H1 (cell line): ENCODE results near the gene GGA2. TPM values are rescaled to one million over a fixed set of nuclear protein-coding genes. Genes with fewer than 3 reads are reported as not detected.

Experiments
- CTCF ChIA-PET: fragments of 300-600 bp; sonication (Branson Sonifier 250); formaldehyde crosslinking; loops from one replicate; lab custom pipeline; 2021; ENCODE audit not compliant: partially characterized antibody; lab: Charles Lee
- POLR2A ChIA-PET: fragments of 300-600 bp; sonication (Branson Sonifier 250); formaldehyde crosslinking; loops from one replicate; lab custom pipeline; 2021; ENCODE audit warnings: inconsistent platforms; ENCODE audit not compliant: partially characterized antibody; lab: Charles Lee
- DNase-seq, 2 experiments: peaks; one replicate each; pipeline versions ENCODE4 v3.0.0 to v3.0.0-alpha.2; 2010 to 2022; ENCODE audit warnings: low spot score in 2 of 2, low read depth in 1 of 2, mixed read lengths in 1 of 2
- FAIRE-seq: peaks from 2 replicates; lab custom pipeline; 2011; peaks lifted over from hg19 to GRCh38; lab: Jason Lieb, UNC
- H2AFZ ChIP-seq: 2 replicates; pipeline ENCODE4 v1.8.1; 2012; ENCODE audit warnings: low read length, inconsistent platforms
- H2AK5ac ChIP-seq: 2 replicates; pipeline ENCODE4 v1.6.1; 2013; ENCODE audit warnings: low read depth, low read length
- H2BK120ac ChIP-seq: replicated peaks from 2 replicates; pipeline ENCODE3; 2013; ENCODE audit warnings: low read depth, low read length, inconsistent platforms
- H2BK12ac ChIP-seq: 2 replicates; pipeline ENCODE4 v1.6.1; 2013; ENCODE audit warnings: low read depth, low read length
- H2BK15ac ChIP-seq: 2 replicates; pipeline ENCODE4 v1.6.1; 2013; ENCODE audit warnings: low read length
- H2BK20ac ChIP-seq: 2 replicates; pipeline ENCODE4 v1.6.1; 2013; ENCODE audit warnings: low read length
- H2BK5ac ChIP-seq: 2 replicates; pipeline ENCODE4 v1.6.1; 2013; ENCODE audit warnings: low read depth, low read length
- H3K14ac ChIP-seq: 2 replicates; pipeline ENCODE4 v1.6.1; 2013; ENCODE audit warnings: inconsistent platforms; ENCODE audit not compliant: insufficient read length
- H3K18ac ChIP-seq: 2 replicates; pipeline ENCODE4 v1.6.1; 2013; ENCODE audit warnings: low read length; ENCODE audit errors: extremely low read depth
- H3K23ac ChIP-seq: 2 replicates; pipeline ENCODE4 v1.6.1; 2013; ENCODE audit warnings: inconsistent platforms; ENCODE audit not compliant: insufficient read length
- H3K23me2 ChIP-seq: 2 replicates; pipeline ENCODE4 v1.6.1; 2013; ENCODE audit warnings: low read depth, low read length
- H3K27ac ChIP-seq: 2 replicates; pipeline ENCODE4 v1.6.1; 2011; ENCODE audit warnings: low read depth, low read length, inconsistent platforms
- H3K27me3 ChIP-seq, 4 experiments: replicated peaks in 1 of 4; 1 replicate in 1 of 4; 2 replicates in 3 of 4; pipeline versions ENCODE4 v1.6.1 to v1.8.1; 2011 to 2013; ENCODE audit warnings: low read length in 3 of 4, mild to moderate bottlenecking in 3 of 4, inconsistent platforms in 2 of 4, mixed read lengths in 2 of 4, moderate library complexity in 1 of 4; ENCODE audit not compliant: control insufficient read depth in 3 of 4, insufficient read depth in 3 of 4; ENCODE audit errors: extremely low read depth in 1 of 4
- H3K36me3 ChIP-seq, 4 experiments: 2 replicates each; pipeline versions ENCODE4 v1.6.1 to v1.8.1; 2011 to 2013; ENCODE audit warnings: mild to moderate bottlenecking in 4 of 4, low read length in 3 of 4, moderate library complexity in 2 of 4, control low read depth in 1 of 4, inconsistent platforms in 1 of 4; ENCODE audit not compliant: insufficient read depth in 4 of 4, control insufficient read depth in 2 of 4
- H3K4ac ChIP-seq: replicated peaks from 2 replicates; pipeline ENCODE3; 2013; ENCODE audit warnings: low read length, low read depth, mixed read lengths, inconsistent platforms; ENCODE audit not compliant: insufficient read length
- H3K4me1 ChIP-seq, 4 experiments: replicated peaks in 1 of 4; 1 replicate in 1 of 4; 2 replicates in 3 of 4; pipeline versions ENCODE4 v1.6.1 to v1.8.1; 2011 to 2013; ENCODE audit warnings: low read length in 3 of 4, inconsistent platforms in 2 of 4, mixed read lengths in 1 of 4; ENCODE audit not compliant: insufficient read depth in 4 of 4, control insufficient read depth in 3 of 4
- H3K4me2 ChIP-seq, 2 experiments: 2 replicates each; pipeline versions ENCODE4 v1.6.1 to v1.8.1; 2011 to 2013; ENCODE audit warnings: low read depth in 2 of 2, low read length in 2 of 2, control low read depth in 1 of 2, inconsistent platforms in 1 of 2, mild to moderate bottlenecking in 1 of 2; ENCODE audit not compliant: insufficient read depth in 1 of 2
- H3K4me3 ChIP-seq, 4 experiments: fragments of 200-600, 300-600 bp in 1 of 4; sonication (generic), shearing (Covaris generic), sonication (Bioruptor Twin) in 1 of 4; 2 replicates each; pipeline versions ENCODE4 v1.5.1 to v1.8.1; 2011 to 2016; ENCODE audit warnings: low read length in 4 of 4, low read depth in 3 of 4, control low read depth in 2 of 4, inconsistent platforms in 2 of 4, mild to moderate bottlenecking in 2 of 4, mixed read lengths in 1 of 4, moderate library complexity in 1 of 4; ENCODE audit not compliant: insufficient read depth in 2 of 4; ENCODE audit errors: extremely low read depth in 1 of 4
- H3K56ac ChIP-seq: replicated peaks from 2 replicates; pipeline ENCODE3; 2013; ENCODE audit warnings: low read depth, mild to moderate bottlenecking, mixed read lengths, low read length, inconsistent platforms; ENCODE audit not compliant: insufficient read length
- H3K79me1 ChIP-seq: 2 replicates; pipeline ENCODE4 v1.6.1; 2013; ENCODE audit warnings: low read depth, low read length, control low read depth
- H3K79me2 ChIP-seq, 2 experiments: 2 replicates each; pipeline versions ENCODE4 v1.6.1 to v1.8.1; 2012 to 2013; ENCODE audit warnings: low read length in 2 of 2, mild to moderate bottlenecking in 2 of 2, inconsistent platforms in 1 of 2; ENCODE audit not compliant: insufficient read depth in 2 of 2, control insufficient read depth in 1 of 2
- H3K9ac ChIP-seq, 4 experiments: replicated peaks in 1 of 4; 1 replicate in 1 of 4; 2 replicates in 3 of 4; pipeline versions ENCODE4 v1.6.1 to v1.8.1; 2011 to 2013; ENCODE audit warnings: low read depth in 3 of 4, low read length in 3 of 4, control low read depth in 2 of 4, mild to moderate bottlenecking in 2 of 4, moderate library complexity in 2 of 4, inconsistent platforms in 1 of 4; ENCODE audit errors: extremely low read depth in 1 of 4
- H3K9me3 ChIP-seq, 2 experiments: 2 replicates each; pipeline versions ENCODE4 v1.6.1 to v1.8.1; 2012 to 2013; ENCODE audit warnings: mild to moderate bottlenecking in 2 of 2, moderate library complexity in 2 of 2, control low read depth in 1 of 2, inconsistent platforms in 1 of 2, low read depth in 1 of 2, low read length in 1 of 2, mixed read lengths in 1 of 2; ENCODE audit not compliant: insufficient read depth in 2 of 2
- H4K20me1 ChIP-seq, 2 experiments: replicated peaks in 1 of 2; 2 replicates each; pipeline versions ENCODE3 to v1.8.1; 2011 to 2013; ENCODE audit warnings: inconsistent platforms in 2 of 2, low read length in 2 of 2, mild to moderate bottlenecking in 1 of 2; ENCODE audit not compliant: insufficient read depth in 2 of 2, control insufficient read depth in 1 of 2
- H4K5ac ChIP-seq: 2 replicates; pipeline ENCODE4 v1.6.1; 2013; ENCODE audit warnings: low read length, low read depth, mixed read lengths, inconsistent platforms; ENCODE audit not compliant: insufficient read length
- H4K8ac ChIP-seq: 2 replicates; pipeline ENCODE4 v1.8.0; 2013; ENCODE audit warnings: mild to moderate bottlenecking, moderate library complexity, low read length, inconsistent platforms; ENCODE audit not compliant: insufficient read depth; ENCODE audit errors: extremely low read depth
- H4K91ac ChIP-seq: replicated peaks from 2 replicates; pipeline ENCODE3; 2013; ENCODE audit warnings: low read length, mixed read lengths, inconsistent platforms; ENCODE audit not compliant: insufficient read length
- GTF2F1 ChIP-seq: IDR thresholded peaks from 2 replicates; pipeline ENCODE4 v1.6.1; 2012; ENCODE audit warnings: low read depth, low read length, improper control_type of control experiment, borderline replicate concordance
- TCF12 ChIP-seq: IDR thresholded peaks from 2 replicates; pipeline ENCODE4 v1.6.1; 2011; ENCODE audit warnings: low read depth, mild to moderate bottlenecking, low read length
- WGBS, 2 experiments: shearing (Covaris generic) in 1 of 2; methylation state at CpG; one replicate each; pipeline versions ENCODE4 v1.1.6 to v1.1.7; 2013 to 2015; ENCODE audit warnings: low lambda C conversion rate in 2 of 2, mixed read lengths in 2 of 2, inconsistent platforms in 1 of 2, low coverage in 1 of 2, missing lambda C conversion rate in 1 of 2; ENCODE audit not compliant: insufficient replicate concordance in 2 of 2, insufficient coverage in 1 of 2, insufficient read length in 1 of 2; ENCODE audit errors: extremely low coverage in 1 of 2, missing lambda C conversion rate in 1 of 2; 5-methylcytosine and 5-hydroxymethylcytosine counted together
- polyA plus RNA-seq, 7 experiments: library from polyadenylated mRNA; depleted of rRNA in 3 of 7; stranded (reverse) in 5 of 7; unstranded in 2 of 7; fragments of >200 nt in 5 of 7; fragments of 200-250 nt in 2 of 7; gene quantifications; 1 replicate in 5 of 7; 2 replicates in 1 of 7; 4 replicates in 1 of 7; pipeline versions ENCODE4 v1.2.1 to v1.2.3, GENCODE V29; 2011 to 2013; ENCODE audit warnings: missing spikeins in 2 of 7, mixed read lengths in 2 of 7
- total RNA-seq: library from RNA; stranded (reverse); fragmentation: NEBNext Ultra II Directional; extraction: Animal tissue kit (Norgen Biotek cat#: 25700); gene quantifications from 2 replicates; pipeline ENCODE4 v1.2.1, GENCODE V29; 2021

The GGA2 gene
- total and polyA plus RNA-seq, 2 of the 8 experiments (the other 6 are each of a cell fraction or from before 2014, with no cell fraction given): 65.8 to 114 TPM

- no peak overlapping the region for H3K56ac ChIP-seq
- H2BK5ac ChIP-seq: no peak overlapping the region
- H3K27ac ChIP-seq: no peak overlapping the region
- no peak overlapping the region for H3K4ac ChIP-seq
- no peak overlapping the region for H3K18ac ChIP-seq
- H3K23ac ChIP-seq: no peak overlapping the region
- no peaks in the 10 kb centered on the region for H3K23me2 ChIP-seq
- H3K79me1 ChIP-seq: no peaks in the 10 kb centered on the region
- H2BK20ac ChIP-seq: no peak overlapping the region
- H4K5ac ChIP-seq: no peak overlapping the region
- H3K36me3 ChIP-seq: peaks cover 0 to 10% (median 4%) of the 10 kb centered on the region in 4 experiments; a peak in 4 of 8 replicates
- ChIA-PET POLR2A (interaction anchor here (0.6 kb wide), 1 partner anchor 106 kb away, joined by 3 read pairs; no protein-coding TSS in a partner anchor), CTCF (no interaction called here)
- no peak overlapping the region for H3K14ac ChIP-seq
- H3K4me3 ChIP-seq: no peak overlapping the region
- no peak overlapping the region for H4K91ac ChIP-seq
- no peak overlapping the region; the same call in 1 of the 2 replicates for H4K8ac ChIP-seq
- no peaks in the 10 kb centered on the region for H4K20me1 ChIP-seq
- no peaks in the 10 kb centered on the region for H3K4me1 ChIP-seq
- DNase-seq: no peak
- H2BK12ac ChIP-seq: no peak overlapping the region
- no peaks in the 10 kb centered on the region for H3K79me2 ChIP-seq
- H2BK120ac ChIP-seq: no peak overlapping the region
- no peaks in the 10 kb centered on the region for H3K27me3 ChIP-seq
- H2AK5ac ChIP-seq: no peak overlapping the region
- H2AFZ ChIP-seq: no peak overlapping the region
- no peaks in the 10 kb centered on the region for H3K9me3 ChIP-seq
- FAIRE-seq: no peak
- H3K4me2 ChIP-seq: no peak overlapping the region
- no peak overlapping the region for H3K9ac ChIP-seq
- whole genome bisulfite sequencing, 2 experiments: 96% methylated on average over 2 of the region's 2 CpGs; no CpG with 5 or more reads in 1 of the 2 experiments
- no peak overlapping the region for H2BK15ac ChIP-seq
- no peak for TF ChIP-seq TCF12
- no peak for TF ChIP-seq GTF2F1
These were observed 81.9 kb downstream of the GGA2 start for GRCh38 chr16:23428351-23428750.
